ENCODE data around the gene LRRC4C. TPM values are rescaled to one million over a fixed set of nuclear protein-coding genes. Genes with fewer than 3 reads are reported as not detected.

The LRRC4C gene
- total RNA-seq, 1 donor from 2014 or later: 0.41 TPM

GRCh38 chr11:40160418-40160817 lies 1299.0 kb downstream of the LRRC4C start:
- no peak for DNase-seq
- Histone ChIP-seq H3K27ac (replicated peaks) (no peak overlapping the region), H3K4me3 (no peak overlapping the region), H3K9me3 (replicated peaks) (peaks cover 35% of the 10 kb centered on the region), H3K36me3 (no peaks in the 10 kb centered on the region), H3K27me3 (ENCODE audit: low read depth) (no peaks in the 10 kb centered on the region), H3K4me1 (no peaks in the 10 kb centered on the region)
- intact Hi-C loops (cut with micrococcal nuclease): no loop called here
- no peak for TF ChIP-seq CTCF (IDR thresholded peaks at IDR 0.05; ENCODE audit: borderline replicate concordance)

GRCh38 chr11:40149721-40150120 lies 1309.7 kb downstream of the LRRC4C start:
- intact Hi-C loops (cut with micrococcal nuclease): no loop called here
- no peak for DNase-seq
- TF ChIP-seq CTCF (IDR thresholded peaks at IDR 0.05; ENCODE audit: borderline replicate concordance): no peak

GRCh38 chr11:40140560-40140959 lies 1318.9 kb downstream of the LRRC4C start:
- Histone ChIP-seq H3K9me3 (replicated peaks) (no peaks in the 10 kb centered on the region), H3K4me3 (no peak overlapping the region), H3K36me3 (no peaks in the 10 kb centered on the region), H3K27ac (replicated peaks) (no peak overlapping the region), H3K27me3 (ENCODE audit: low read depth) (no peaks in the 10 kb centered on the region), H3K4me1 (no peaks in the 10 kb centered on the region)
- no peak for TF ChIP-seq CTCF (IDR thresholded peaks at IDR 0.05; ENCODE audit: borderline replicate concordance)
- intact Hi-C loops (cut with micrococcal nuclease): no loop called here
- no peak for DNase-seq

More at GRCh38 chr11:40149721-40150120, 1309.7 kb downstream of the LRRC4C start:
- Histone ChIP-seq H3K27me3 (ENCODE audit: low read depth) (no peaks in the 10 kb centered on the region), H3K9me3 (replicated peaks) (peaks cover 24% of the 10 kb centered on the region), H3K36me3 (no peaks in the 10 kb centered on the region), H3K27ac (replicated peaks) (no peak overlapping the region), H3K4me3 (no peak overlapping the region), H3K4me1 (no peaks in the 10 kb centered on the region)

- Histone ChIP-seq H3K27me3 (ENCODE audit: low read depth) (no peaks in the 10 kb centered on the region), H3K9me3 (replicated peaks) (no peaks in the 10 kb centered on the region), H3K36me3 (no peaks in the 10 kb centered on the region), H3K27ac (replicated peaks) (no peak overlapping the region), H3K4me1 (no peaks in the 10 kb centered on the region), H3K4me3 (no peak overlapping the region)
- TF ChIP-seq CTCF (IDR thresholded peaks at IDR 0.05; ENCODE audit: borderline replicate concordance): no peak
- intact Hi-C loops (cut with micrococcal nuclease): no loop called here
- DNase-seq: no peak
Observed at GRCh38 chr11:40139536-40139935, 1319.9 kb downstream of the LRRC4C start.

- intact Hi-C loops (cut with micrococcal nuclease): no loop called here
- TF ChIP-seq CTCF (IDR thresholded peaks at IDR 0.05; ENCODE audit: borderline replicate concordance): no peak
- no peaks in the 10 kb centered on the region for H3K9me3 ChIP-seq (replicated peaks)
- H3K27ac ChIP-seq (replicated peaks): no peak overlapping the region
- no peaks in the 10 kb centered on the region for H3K27me3 ChIP-seq (ENCODE audit: low read depth)
- DNase-seq: no peak
- H3K4me1 ChIP-seq: no peaks in the 10 kb centered on the region
- no peak overlapping the region for H3K4me3 ChIP-seq
- H3K36me3 ChIP-seq: no peaks in the 10 kb centered on the region
Observed at GRCh38 chr11:40139066-40139465, 1320.4 kb downstream of the LRRC4C start.

Data from left ventricle myocardium inferior (tissue), 1 donor.